Tongue (tissue), 2 donors: ENCODE data around the gene SAE1. TPM values are rescaled to one million over a fixed set of nuclear protein-coding genes. Genes with fewer than 3 reads are reported as not detected.

ENCODE experiments used
- DNase-seq: peaks from one replicate; pipeline ENCODE4 v3.0.0-alpha.2; 2015
- total RNA-seq: library from RNA; depleted of rRNA; stranded (reverse); fragments of >200 nt; gene quantifications from one replicate; pipeline ENCODE4 v1.2.3, GENCODE V29; 2014

SAE1 gene
- total RNA-seq, 1 donor from 2014 or later = 90.8 TPM

GRCh38 chr19:47107202-47107952 lies 23.3 kb upstream of the SAE1 start:
- no peak for DNase-seq

DNA sequence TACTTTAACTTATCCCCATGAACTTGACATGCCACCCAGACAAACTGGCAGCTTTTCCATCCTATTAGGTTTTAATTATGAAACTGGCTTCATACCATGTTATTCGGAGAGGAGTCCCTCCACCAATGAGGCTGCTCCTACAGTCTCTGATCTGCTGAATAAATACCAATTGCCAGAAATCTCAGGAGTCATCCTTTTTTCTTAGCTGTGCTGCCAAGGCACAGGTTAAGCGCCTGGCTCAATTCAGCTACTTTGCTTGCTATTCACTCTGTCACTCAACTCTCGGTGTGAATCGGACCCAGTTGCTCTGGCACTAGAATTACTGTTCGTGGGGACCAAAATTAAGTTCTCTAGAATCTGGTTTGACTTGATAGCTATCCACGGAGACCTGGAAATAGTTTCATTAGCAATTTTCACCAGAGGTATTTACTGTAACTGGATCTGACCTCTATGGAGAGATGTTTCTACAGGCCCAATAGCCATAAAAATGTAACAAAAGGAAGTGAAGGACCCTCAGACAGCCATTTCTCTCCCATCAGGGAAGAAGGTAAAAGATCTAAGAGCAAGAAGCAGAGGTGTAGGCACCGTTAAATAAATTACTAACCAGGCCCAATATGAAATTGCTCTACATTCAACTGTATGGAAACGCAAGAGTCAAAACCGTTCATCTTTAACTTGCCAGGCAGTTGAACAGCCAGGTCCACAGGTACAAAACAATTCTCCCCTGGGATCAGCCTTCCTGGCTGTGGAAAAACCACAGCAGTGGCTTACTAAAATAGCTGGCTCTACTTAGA lies 22.5 kb upstream of the SAE1 start:
- DNase-seq = no peak

GRCh38 chr19:47109177-47109540 lies 21.5 kb upstream of the SAE1 start:
- no peak for DNase-seq

DNA sequence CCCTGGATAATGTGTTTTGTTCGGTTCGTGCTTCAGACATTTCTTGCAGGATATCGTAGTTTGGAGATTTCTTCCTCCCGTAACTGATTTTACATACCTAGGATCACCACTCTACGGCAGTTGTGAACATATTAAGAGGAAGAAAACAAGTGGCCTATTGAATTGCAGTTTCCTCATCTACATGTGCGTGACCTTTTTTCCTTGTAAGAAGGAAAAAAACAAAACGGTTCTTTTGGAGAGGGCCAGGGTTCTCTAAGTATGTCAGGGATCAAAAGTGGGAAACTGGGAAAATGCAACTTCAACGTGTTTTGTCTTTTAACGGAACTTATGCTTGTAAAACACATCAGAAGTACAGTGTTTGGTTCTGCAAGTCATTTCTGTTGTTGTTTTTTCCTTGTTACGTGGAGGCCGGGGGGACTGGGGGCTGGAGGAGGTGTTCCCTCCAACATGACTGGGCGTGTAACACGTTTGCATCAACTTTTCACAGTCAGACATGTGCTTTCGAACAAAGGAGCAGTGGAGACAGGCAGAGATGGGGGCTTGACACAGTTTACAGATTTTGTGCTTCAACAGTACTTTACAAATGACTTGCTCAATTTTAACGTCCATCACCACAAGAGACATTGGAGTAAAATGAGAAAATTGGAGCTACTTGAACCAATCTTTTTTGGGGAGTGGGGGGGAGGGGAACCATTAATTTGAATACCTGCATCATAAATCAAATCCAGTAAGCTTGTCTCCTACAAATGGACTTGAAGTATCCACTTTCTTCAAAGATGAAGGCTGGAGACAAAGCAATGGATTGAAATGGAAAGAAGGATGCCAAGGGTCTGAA lies 20.9 kb upstream of the SAE1 start:
- peak; percentile 76 for DNase-seq

- no peak for DNase-seq
These were observed 20.1 kb upstream of the SAE1 start for GRCh38 chr19:47110521-47111005.

DNA sequence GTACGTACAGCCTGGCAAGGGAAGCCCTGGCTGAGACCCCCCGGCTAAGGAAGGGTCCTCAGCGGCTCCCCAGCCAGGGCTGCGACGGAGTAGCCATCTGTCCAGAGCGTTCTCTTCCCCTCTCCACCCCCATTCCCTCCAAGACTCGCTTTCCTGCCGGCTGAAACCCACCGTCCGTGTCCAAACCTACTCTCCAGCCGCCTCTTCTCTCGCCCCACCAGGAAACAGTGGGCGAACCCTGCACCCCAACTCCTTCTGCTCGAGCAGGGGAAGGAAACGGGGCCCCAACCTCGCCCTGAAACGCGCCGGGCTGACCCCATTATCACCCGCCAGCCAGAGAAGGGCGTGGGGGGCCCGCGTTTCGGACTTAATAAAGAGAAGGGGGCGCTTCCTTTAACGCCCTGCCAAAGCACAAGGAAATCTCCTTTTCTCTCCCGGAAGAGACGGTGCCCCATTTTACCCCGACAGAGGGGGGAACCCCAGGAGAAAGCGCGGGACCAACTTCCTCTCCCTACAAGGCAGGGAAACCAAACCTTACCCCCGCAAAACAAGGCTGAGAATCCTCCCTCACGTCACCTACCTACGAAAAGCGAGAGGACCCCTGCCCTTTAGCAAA lies 19.5 kb upstream of the SAE1 start:
- DNase-seq = peak; percentile 41

- DNase-seq = no peak
These were observed 18.9 kb upstream of the SAE1 start for GRCh38 chr19:47111682-47112165.

- peak; percentile 93 for DNase-seq
These were observed 18.3 kb upstream of the SAE1 start for GRCh38 chr19:47112166-47112996.

- peak; percentile 100 for DNase-seq
These were observed 17.4 kb upstream of the SAE1 start, which contains the start of gene ZC3H4 for GRCh38 chr19:47112997-47113849. TSS of gene ZC3H4 (minus strand) at chr19:47113776. CDS start at chr19:47112584, 1,192 bp downstream.

DNA sequence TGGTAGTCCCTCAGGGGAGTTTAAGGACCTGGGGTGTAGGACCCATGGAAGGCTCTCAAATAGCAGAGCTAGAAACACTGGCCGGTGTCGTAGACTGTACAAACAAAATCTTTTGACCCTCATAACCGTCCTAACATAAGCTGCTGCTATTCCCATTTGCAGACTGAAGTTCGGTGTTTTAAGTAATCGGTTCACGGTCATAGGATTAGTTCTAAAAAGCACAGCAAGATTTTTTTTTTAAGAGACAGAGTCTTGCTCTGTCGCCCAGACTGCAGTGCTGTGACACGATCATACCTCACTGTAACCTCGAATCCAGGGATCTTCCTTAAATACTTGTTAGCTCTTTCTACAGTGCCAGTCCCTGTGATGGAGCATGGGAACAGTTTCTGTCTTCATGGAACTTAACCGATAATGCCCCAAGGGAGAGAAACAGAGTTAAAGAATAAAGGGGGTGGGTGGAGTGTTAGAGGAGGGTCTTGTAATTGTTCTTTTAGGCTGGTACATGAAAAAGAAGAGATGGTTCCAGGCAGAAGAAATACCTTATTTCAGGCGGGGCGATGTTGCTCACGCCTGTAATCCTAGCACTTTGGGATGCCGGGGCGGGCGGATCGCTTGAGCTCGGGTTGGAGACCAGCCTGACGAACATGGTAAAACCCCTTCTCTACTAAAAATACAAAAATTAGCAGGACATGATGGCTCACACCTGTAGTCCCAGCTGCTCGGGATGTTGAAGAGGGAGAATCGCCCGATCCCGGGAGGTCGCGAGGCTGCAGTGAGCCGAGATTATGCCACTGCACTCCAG lies 16.6 kb upstream of the SAE1 start:
- DNase-seq = peak; percentile 64

GRCh38 chr19:47120470-47121067 lies 10.1 kb upstream of the SAE1 start:
- no peak for DNase-seq

- DNase-seq = no peak
These were observed 8.0 kb upstream of the SAE1 start for GRCh38 chr19:47122359-47123335.

GRCh38 chr19:47123406-47123805 lies 7.2 kb upstream of the SAE1 start:
- no peak for DNase-seq

- DNase-seq = peak; percentile 89
These were observed 5.5 kb upstream of the SAE1 start for GRCh38 chr19:47124937-47125668.

DNA sequence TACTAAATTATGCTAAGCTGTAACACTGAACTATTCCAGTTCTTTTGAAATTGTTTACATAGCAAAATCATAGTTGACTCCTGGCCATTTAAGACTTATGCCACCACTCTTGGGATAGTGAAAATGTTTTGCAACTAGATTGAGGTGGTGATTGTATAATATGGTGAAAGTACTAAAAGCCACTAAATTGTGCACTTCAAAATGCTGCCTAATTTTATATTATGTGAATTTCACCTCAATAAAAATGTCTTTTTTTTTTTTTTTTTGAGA lies 5.0 kb upstream of the SAE1 start:
- no peak for DNase-seq

GRCh38 chr19:47129579-47129978 lies 1.1 kb upstream of the SAE1 start:
- no peak for DNase-seq

DNA sequence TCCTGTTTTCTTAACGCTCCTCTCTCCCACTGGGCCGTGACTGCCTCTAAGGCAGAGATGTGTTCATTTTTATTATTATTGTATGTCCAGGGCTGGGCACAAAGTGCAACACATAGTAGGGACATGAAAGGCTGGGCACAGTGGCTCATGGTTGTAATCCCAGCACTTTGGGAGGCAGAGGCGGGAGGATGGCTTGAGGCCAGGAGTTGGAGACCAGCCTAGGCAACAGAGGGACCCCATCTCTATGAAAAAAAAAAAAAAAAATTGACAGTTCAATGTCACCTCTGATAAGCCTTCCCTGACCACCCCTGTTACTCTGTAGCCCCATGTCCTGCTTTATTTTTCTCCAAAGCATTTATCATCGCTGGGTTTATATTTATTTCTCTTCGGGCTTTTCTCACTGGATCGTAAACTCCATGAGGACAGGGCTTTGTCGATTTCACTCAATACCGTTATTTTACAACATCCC lies 481 bp upstream of the SAE1 start:
- no peak for DNase-seq
